HEK293 (cell line): Measurements from ENCODE around the gene SMIM8.

ENCODE experiments used
- CTCF ChIA-PET: fragments of 350-600 bp; formaldehyde crosslinking; extraction: SDS; loops from one replicate; lab custom pipeline; 2021; ENCODE audit warnings: antibody characterized with exemption; lab: Yijun Ruan, JAX
- POLR2A ChIA-PET: fragments of 300-600 bp; formaldehyde crosslinking; extraction: SDS; loops from one replicate; lab custom pipeline; 2020; ENCODE audit warnings: antibody characterized with exemption, inconsistent platforms; lab: Yijun Ruan, JAX
- H3K27ac ChIP-seq: fragments of 200-500 bp; sonication (Bioruptor generic); 2 replicates; pipeline ENCODE4 v1.5.1; 2014; ENCODE audit warnings: low read depth, low read length, control low read depth, inconsistent platforms; ENCODE audit errors: extremely low read depth
- H3K36me3 ChIP-seq, 2 experiments: fragments of 200-500 bp in 1 of 2; sonication (Bioruptor generic) in 1 of 2; 1 replicate in 1 of 2; 2 replicates in 1 of 2; pipeline ENCODE4 v1.5.1; 2014 to 2017; ENCODE audit warnings: inconsistent platforms in 2 of 2, low read length in 2 of 2; ENCODE audit not compliant: control insufficient read depth in 2 of 2, insufficient read depth in 1 of 2
- H3K4me1 ChIP-seq: fragments of 200-500 bp; sonication (Bioruptor generic); 2 replicates; pipeline ENCODE4 v1.5.1; 2014; ENCODE audit warnings: mild to moderate bottlenecking, low read length, inconsistent platforms; ENCODE audit not compliant: control insufficient read depth, insufficient read depth
- H3K4me3 ChIP-seq: 2 replicates; pipeline ENCODE4 v1.5.1; 2011; ENCODE audit warnings: low read depth, mild to moderate bottlenecking, control low read depth, low read length, moderate library complexity
- H3K9me3 ChIP-seq: fragments of 200-500 bp; sonication (Bioruptor generic); 2 replicates; pipeline ENCODE4 v1.5.1; 2014; ENCODE audit warnings: low read depth, low read length, inconsistent platforms; ENCODE audit not compliant: control insufficient read depth, insufficient read depth
- GFI1B ChIP-seq: fragments of 450-650 bp; formaldehyde crosslinking; IDR thresholded peaks from 2 replicates; pipeline ENCODE4 v1.5.1; 2016; ENCODE audit warnings: missing biosample characterization, missing genetic modification characterization
- GLI2 ChIP-seq: fragments of 450-650 bp; formaldehyde crosslinking; IDR thresholded peaks from 2 replicates; pipeline ENCODE4; 2017; ENCODE audit warnings: missing biosample characterization, missing genetic modification characterization, low read depth, borderline replicate concordance
- PRDM1 ChIP-seq: fragments of 450-650 bp; formaldehyde crosslinking; IDR thresholded peaks from 2 replicates; pipeline ENCODE4; 2016; ENCODE audit warnings: missing biosample characterization, missing genetic modification characterization
- PRDM4 ChIP-seq: fragments of 450-650 bp; formaldehyde crosslinking; IDR thresholded peaks from 2 replicates; pipeline ENCODE4 v1.5.1; 2017; ENCODE audit warnings: missing biosample characterization, missing genetic modification characterization
- SP2 ChIP-seq: fragments of 450-650 bp; formaldehyde crosslinking; IDR thresholded peaks from 2 replicates; pipeline ENCODE4 v1.5.1; 2016; ENCODE audit warnings: missing biosample characterization, missing genetic modification characterization
- ZNF140 ChIP-seq: fragments of 450-650 bp; formaldehyde crosslinking; IDR thresholded peaks from 2 replicates; pipeline ENCODE4 v1.5.1; 2016; ENCODE audit warnings: missing biosample characterization, missing genetic modification characterization
- ZNF157 ChIP-seq: fragments of 450-650 bp; formaldehyde crosslinking; IDR thresholded peaks from 2 replicates; pipeline ENCODE4 v1.5.1; 2016; ENCODE audit warnings: missing biosample characterization, missing genetic modification characterization
- ZNF16 ChIP-seq: fragments of 450-650 bp; formaldehyde crosslinking; IDR thresholded peaks from 2 replicates; pipeline ENCODE4 v1.5.1; 2016; ENCODE audit warnings: low read depth, missing biosample characterization, missing genetic modification characterization
- ZNF184 ChIP-seq: fragments of 450-650 bp; IDR thresholded peaks from 2 replicates; pipeline ENCODE4 v1.5.1; 2018; ENCODE audit warnings: missing biosample characterization, mild to moderate bottlenecking, missing genetic modification characterization
- ZNF202 ChIP-seq: fragments of 450-650 bp; formaldehyde crosslinking; IDR thresholded peaks from 2 replicates; pipeline ENCODE4 v1.5.1; 2016; ENCODE audit warnings: missing biosample characterization, missing genetic modification characterization, borderline replicate concordance
- ZNF26 ChIP-seq: fragments of 450-650 bp; formaldehyde crosslinking; IDR thresholded peaks from 2 replicates; pipeline ENCODE4 v1.5.1; 2016; ENCODE audit warnings: missing biosample characterization, missing genetic modification characterization
- ZNF266 ChIP-seq: fragments of 450-650 bp; formaldehyde crosslinking; IDR thresholded peaks from 2 replicates; pipeline ENCODE4 v1.5.1; 2016; ENCODE audit warnings: missing biosample characterization, missing genetic modification characterization, low read depth
- ZNF280C ChIP-seq: fragments of 450-650 bp; formaldehyde crosslinking; IDR thresholded peaks from 2 replicates; pipeline ENCODE4 v1.5.1; 2016; ENCODE audit warnings: missing biosample characterization, missing genetic modification characterization
- ZNF501 ChIP-seq: fragments of 450-650 bp; formaldehyde crosslinking; IDR thresholded peaks from 2 replicates; pipeline ENCODE4 v1.5.1; 2016; ENCODE audit warnings: missing biosample characterization, missing genetic modification characterization
- ZNF510 ChIP-seq: fragments of 450-650 bp; formaldehyde crosslinking; IDR thresholded peaks from 2 replicates; pipeline ENCODE4 v1.5.1; 2018; ENCODE audit warnings: mild to moderate bottlenecking, missing genetic modification characterization, missing biosample characterization; ENCODE audit not compliant: insufficient replicate concordance
- ZNF549 ChIP-seq: fragments of 450-650 bp; IDR thresholded peaks from 2 replicates; pipeline ENCODE4 v1.5.1; 2018; ENCODE audit warnings: missing biosample characterization, missing genetic modification characterization, mild to moderate bottlenecking, inconsistent platforms, moderate library complexity
- ZNF596 ChIP-seq: fragments of 450-650 bp; IDR thresholded peaks from 2 replicates; pipeline ENCODE4 v1.5.0; 2018; ENCODE audit warnings: missing biosample characterization, mild to moderate bottlenecking, missing genetic modification characterization, moderate library complexity
- ZNF654 ChIP-seq: fragments of 450-650 bp; formaldehyde crosslinking; IDR thresholded peaks from 2 replicates; pipeline ENCODE4 v1.5.1; 2016; ENCODE audit warnings: low read depth, missing biosample characterization, missing genetic modification characterization
- ZNF660 ChIP-seq: fragments of 450-650 bp; IDR thresholded peaks from 2 replicates; pipeline ENCODE4 v1.5.1; 2018; ENCODE audit warnings: missing biosample characterization, mild to moderate bottlenecking, missing genetic modification characterization
- ZNF768 ChIP-seq: fragments of 450-650 bp; formaldehyde crosslinking; IDR thresholded peaks from 2 replicates; pipeline ENCODE4 v1.5.1; 2018; ENCODE audit warnings: missing biosample characterization, mild to moderate bottlenecking, missing genetic modification characterization
- ZNF792 ChIP-seq: fragments of 450-650 bp; formaldehyde crosslinking; IDR thresholded peaks from 2 replicates; pipeline ENCODE4 v1.5.1; 2016; ENCODE audit warnings: missing biosample characterization, missing genetic modification characterization
- ZSCAN23 ChIP-seq: fragments of 450-650 bp; formaldehyde crosslinking; IDR thresholded peaks from 2 replicates; pipeline ENCODE4 v1.5.1; 2016; ENCODE audit warnings: missing biosample characterization, missing genetic modification characterization
- TF ChIP-seq, protein P1 (sequence below): fragments of 450-650 bp; formaldehyde crosslinking; IDR thresholded peaks from 2 replicates; pipeline ENCODE4 v1.5.1; 2017; ENCODE audit warnings: missing biosample characterization, missing genetic modification characterization
- TF ChIP-seq, protein P2 (sequence below): fragments of 450-650 bp; formaldehyde crosslinking; IDR thresholded peaks from 2 replicates; pipeline ENCODE4 v1.5.1; 2016; ENCODE audit warnings: missing biosample characterization, missing genetic modification characterization
- TF ChIP-seq, protein P3 (sequence below): fragments of 450-650 bp; formaldehyde crosslinking; IDR thresholded peaks from 2 replicates; pipeline ENCODE4 v1.5.1; 2016; ENCODE audit warnings: missing biosample characterization, missing genetic modification characterization, borderline replicate concordance

SMIM8 gene

DNA sequence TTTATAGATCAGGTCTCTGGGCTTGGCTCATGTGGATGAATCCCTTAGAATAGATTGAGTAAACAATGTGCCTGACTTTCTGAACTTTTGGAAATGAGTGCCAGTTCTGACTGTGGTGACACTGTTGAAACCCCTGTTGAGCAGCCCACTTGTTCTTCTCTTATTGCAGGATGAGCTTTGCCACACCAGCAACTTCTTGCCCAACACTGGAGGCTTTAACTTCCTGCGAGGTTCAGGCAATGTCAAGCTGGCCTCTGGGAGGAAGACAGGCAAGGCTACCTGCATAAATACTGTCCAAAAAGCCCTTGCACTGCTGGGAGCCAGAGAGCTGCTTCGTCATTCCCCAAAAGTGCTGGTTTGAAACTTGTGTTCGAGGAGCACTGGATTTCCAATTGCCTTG is 32.8 kb upstream of the SMIM8 start:
- Histone ChIP-seq H3K4me3 (no peak overlapping the region), H3K27ac (no peak overlapping the region), H3K9me3 (no peaks in the 10 kb centered on the region), H3K4me1 (no peaks in the 10 kb centered on the region), H3K36me3 (no peaks in the 10 kb centered on the region)
- CTCF ChIA-PET: interaction anchor here (1.6 kb wide), 1 partner anchor 32 kb away, joined by 4 read pairs; no protein-coding TSS in a partner anchor
- POLR2A ChIA-PET: no interaction called here
- TF ChIP-seq, protein P1, sequence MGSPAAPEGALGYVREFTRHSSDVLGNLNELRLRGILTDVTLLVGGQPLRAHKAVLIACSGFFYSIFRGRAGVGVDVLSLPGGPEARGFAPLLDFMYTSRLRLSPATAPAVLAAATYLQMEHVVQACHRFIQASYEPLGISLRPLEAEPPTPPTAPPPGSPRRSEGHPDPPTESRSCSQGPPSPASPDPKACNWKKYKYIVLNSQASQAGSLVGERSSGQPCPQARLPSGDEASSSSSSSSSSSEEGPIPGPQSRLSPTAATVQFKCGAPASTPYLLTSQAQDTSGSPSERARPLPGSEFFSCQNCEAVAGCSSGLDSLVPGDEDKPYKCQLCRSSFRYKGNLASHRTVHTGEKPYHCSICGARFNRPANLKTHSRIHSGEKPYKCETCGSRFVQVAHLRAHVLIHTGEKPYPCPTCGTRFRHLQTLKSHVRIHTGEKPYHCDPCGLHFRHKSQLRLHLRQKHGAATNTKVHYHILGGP (tag by site-specific recombination): no peak
- no peak for TF ChIP-seq ZNF157
- no peak for TF ChIP-seq ZNF549 (tag by site-specific recombination)
- no peak for TF ChIP-seq GFI1B
- TF ChIP-seq, protein P2, sequence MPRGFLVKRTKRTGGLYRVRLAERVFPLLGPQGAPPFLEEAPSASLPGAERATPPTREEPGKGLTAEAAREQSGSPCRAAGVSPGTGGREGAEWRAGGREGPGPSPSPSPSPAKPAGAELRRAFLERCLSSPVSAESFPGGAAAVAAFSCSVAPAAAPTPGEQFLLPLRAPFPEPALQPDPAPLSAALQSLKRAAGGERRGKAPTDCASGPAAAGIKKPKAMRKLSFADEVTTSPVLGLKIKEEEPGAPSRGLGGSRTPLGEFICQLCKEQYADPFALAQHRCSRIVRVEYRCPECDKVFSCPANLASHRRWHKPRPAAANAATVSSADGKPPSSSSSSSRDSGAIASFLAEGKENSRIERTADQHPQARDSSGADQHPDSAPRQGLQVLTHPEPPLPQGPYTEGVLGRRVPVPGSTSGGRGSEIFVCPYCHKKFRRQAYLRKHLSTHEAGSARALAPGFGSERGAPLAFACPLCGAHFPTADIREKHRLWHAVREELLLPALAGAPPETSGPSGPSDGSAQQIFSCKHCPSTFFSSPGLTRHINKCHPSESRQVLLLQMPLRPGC (tag by site-specific recombination): no peak
- no peak for TF ChIP-seq ZNF202 (tag by site-specific recombination)
- no peak for TF ChIP-seq PRDM4
- no peak for TF ChIP-seq GLI2 (tag by site-specific recombination)
- TF ChIP-seq ZNF16 (tag by site-specific recombination): no peak
- TF ChIP-seq ZNF792 (tag by site-specific recombination): no peak
- TF ChIP-seq PRDM1 (tag by site-specific recombination): no peak
- TF ChIP-seq ZSCAN23 (tag by site-specific recombination): no peak
- TF ChIP-seq ZNF26 (tag by site-specific recombination): no peak
- no peak for TF ChIP-seq ZNF654
- no peak for TF ChIP-seq SP2 (tag by site-specific recombination)
- TF ChIP-seq, all 188 proteins: peak for 0

GRCh38 chr6:87291883-87292282 is 30.5 kb upstream of the SMIM8 start:
- ChIA-PET POLR2A (no interaction called here), CTCF (interaction anchor here (0.9 to 1.3 kb wide), 3 partner anchors 30 to 213 kb away, joined by 3 to 4 read pairs (median 3); no protein-coding TSS in a partner anchor)
- H3K4me3 ChIP-seq: no peak overlapping the region
- no peaks in the 10 kb centered on the region for H3K9me3 ChIP-seq
- TF ChIP-seq ZNF501 (no peak), ZNF660 (no peak), ZNF157 (no peak), ZNF280C (no peak), ZNF596 (no peak), ZNF266 (tag by site-specific recombination) (no peak), ZNF768 (tag by site-specific recombination) (no peak), ZNF184 (tag by site-specific recombination) (no peak), ZNF140 (tag by site-specific recombination) (no peak), ZNF510 (no peak)
- TF ChIP-seq, protein P3, sequence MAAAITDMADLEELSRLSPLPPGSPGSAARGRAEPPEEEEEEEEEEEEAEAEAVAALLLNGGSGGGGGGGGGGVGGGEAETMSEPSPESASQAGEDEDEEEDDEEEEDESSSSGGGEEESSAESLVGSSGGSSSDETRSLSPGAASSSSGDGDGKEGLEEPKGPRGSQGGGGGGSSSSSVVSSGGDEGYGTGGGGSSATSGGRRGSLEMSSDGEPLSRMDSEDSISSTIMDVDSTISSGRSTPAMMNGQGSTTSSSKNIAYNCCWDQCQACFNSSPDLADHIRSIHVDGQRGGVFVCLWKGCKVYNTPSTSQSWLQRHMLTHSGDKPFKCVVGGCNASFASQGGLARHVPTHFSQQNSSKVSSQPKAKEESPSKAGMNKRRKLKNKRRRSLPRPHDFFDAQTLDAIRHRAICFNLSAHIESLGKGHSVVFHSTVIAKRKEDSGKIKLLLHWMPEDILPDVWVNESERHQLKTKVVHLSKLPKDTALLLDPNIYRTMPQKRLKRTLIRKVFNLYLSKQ (tag by site-specific recombination): no peak
- H3K27ac ChIP-seq: no peak overlapping the region
- no peaks in the 10 kb centered on the region for H3K36me3 ChIP-seq
- H3K4me1 ChIP-seq: no peaks in the 10 kb centered on the region
